Measurements from ENCODE around the gene RAB18.
A peak's percentile ranks its signal among the peaks of the same experiment; 100 is the strongest.

The RAB18 gene

DNA sequence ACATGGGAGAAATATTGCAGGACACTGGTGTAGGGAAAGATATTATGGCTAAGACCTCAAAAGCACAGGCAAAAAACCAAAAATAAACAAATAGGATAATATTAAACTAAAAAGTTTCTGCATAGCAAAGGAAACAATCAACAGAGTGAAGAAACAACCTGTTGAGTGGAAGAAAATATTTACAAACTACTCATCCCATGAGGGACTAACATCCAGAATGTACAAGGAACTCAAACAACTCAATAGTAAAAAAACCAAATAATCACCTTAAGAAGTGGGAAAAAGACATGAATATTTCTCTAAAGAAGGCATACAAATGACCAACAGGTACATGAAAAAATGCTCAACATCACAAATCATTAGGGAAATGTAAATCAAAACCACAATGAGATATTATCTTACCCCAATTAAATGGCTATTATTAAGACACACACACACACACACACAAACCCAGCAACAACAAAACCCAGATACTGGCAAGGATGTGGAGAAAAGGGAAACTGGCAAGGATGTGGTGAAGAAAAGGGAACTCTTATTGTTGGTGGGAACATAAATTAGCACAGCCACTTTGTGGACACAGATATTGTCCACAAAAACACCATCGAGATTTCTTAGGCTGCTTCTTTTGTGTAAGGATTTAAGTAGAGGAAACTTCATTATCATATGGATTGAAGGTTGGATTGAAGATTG lies 9.8 kb upstream of the RAB18 start:
- H3K4me1 Mint-ChIP-seq = no peaks in the 10 kb centered on the region
- peaks cover 20% of the 10 kb centered on the region for H3K27me3 Mint-ChIP-seq (ENCODE audit: low read depth, poor library complexity)
- no peak overlapping the region for H3K27ac Mint-ChIP-seq
- peaks cover 18% of the 10 kb centered on the region for H3K9me3 Mint-ChIP-seq
- no peak overlapping the region for H3K4me3 Mint-ChIP-seq
- TF ChIP-seq, protein P1, sequence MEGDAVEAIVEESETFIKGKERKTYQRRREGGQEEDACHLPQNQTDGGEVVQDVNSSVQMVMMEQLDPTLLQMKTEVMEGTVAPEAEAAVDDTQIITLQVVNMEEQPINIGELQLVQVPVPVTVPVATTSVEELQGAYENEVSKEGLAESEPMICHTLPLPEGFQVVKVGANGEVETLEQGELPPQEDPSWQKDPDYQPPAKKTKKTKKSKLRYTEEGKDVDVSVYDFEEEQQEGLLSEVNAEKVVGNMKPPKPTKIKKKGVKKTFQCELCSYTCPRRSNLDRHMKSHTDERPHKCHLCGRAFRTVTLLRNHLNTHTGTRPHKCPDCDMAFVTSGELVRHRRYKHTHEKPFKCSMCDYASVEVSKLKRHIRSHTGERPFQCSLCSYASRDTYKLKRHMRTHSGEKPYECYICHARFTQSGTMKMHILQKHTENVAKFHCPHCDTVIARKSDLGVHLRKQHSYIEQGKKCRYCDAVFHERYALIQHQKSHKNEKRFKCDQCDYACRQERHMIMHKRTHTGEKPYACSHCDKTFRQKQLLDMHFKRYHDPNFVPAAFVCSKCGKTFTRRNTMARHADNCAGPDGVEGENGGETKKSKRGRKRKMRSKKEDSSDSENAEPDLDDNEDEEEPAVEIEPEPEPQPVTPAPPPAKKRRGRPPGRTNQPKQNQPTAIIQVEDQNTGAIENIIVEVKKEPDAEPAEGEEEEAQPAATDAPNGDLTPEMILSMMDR (IDR thresholded peaks at IDR 0.05) = no peak
- no peak for DNase-seq
- H3K36me3 Mint-ChIP-seq (ENCODE audit: low read depth) = no peaks in the 10 kb centered on the region

DNA sequence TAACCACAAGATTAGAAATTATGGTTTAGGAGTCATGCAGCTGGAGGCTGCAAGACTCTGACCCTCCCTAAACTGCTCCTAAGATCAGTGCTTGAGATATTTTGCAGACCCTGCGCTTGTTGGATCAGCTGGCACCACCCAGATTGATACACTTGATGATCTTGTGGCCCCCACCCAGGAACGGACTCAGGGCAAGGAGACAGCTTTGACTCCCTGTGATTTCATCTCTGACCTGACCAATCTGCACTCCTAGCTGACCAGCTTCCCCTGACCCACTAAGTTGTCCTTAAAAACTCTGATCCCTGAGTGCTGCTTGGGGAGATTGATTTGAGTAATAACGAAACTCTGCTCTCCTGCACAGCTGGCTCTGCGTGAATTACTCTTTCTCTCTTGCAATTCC lies 8.0 kb upstream of the RAB18 start:
- peaks cover 10% of the 10 kb centered on the region for H3K9me3 Mint-ChIP-seq
- TF ChIP-seq, protein P1 (IDR thresholded peaks at IDR 0.05) = no peak
- H3K36me3 Mint-ChIP-seq (ENCODE audit: low read depth) = no peaks in the 10 kb centered on the region
- H3K4me1 Mint-ChIP-seq = no peaks in the 10 kb centered on the region
- no peak overlapping the region for H3K4me3 Mint-ChIP-seq
- no peak overlapping the region for H3K27ac Mint-ChIP-seq
- peaks cover 21% of the 10 kb centered on the region for H3K27me3 Mint-ChIP-seq (ENCODE audit: low read depth, poor library complexity)
- no peak for DNase-seq

DNA sequence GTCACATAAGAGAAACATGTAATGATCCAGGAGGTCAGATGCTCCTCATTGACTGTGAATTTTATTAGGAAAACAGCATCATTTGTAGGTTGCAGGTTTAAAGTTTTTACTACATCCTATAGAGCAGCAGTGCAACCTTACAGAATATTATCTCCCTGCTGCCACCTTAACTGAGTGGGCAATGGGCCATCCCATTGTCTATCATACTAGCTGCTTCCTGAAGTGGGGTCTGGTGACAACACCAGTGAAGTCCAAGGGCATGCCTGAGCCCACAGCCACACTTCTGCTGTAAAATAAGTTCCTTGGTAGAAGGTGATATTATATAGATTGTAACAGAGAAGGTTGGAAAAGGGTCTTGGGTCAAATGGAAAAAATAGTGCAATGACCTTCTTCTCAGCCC lies 4.0 kb upstream of the RAB18 start:
- TF ChIP-seq, protein P1 (IDR thresholded peaks at IDR 0.05) = no peak
- Mint-ChIP-seq H3K36me3 (ENCODE audit: low read depth) (no peaks in the 10 kb centered on the region), H3K27me3 (ENCODE audit: low read depth, poor library complexity) (peaks cover 25% of the 10 kb centered on the region), H3K4me1 (peaks cover 13% of the 10 kb centered on the region), H3K4me3 (no peak overlapping the region), H3K27ac (no peak overlapping the region), H3K9me3 (peaks cover 6% of the 10 kb centered on the region)
- no peak for DNase-seq

DNA sequence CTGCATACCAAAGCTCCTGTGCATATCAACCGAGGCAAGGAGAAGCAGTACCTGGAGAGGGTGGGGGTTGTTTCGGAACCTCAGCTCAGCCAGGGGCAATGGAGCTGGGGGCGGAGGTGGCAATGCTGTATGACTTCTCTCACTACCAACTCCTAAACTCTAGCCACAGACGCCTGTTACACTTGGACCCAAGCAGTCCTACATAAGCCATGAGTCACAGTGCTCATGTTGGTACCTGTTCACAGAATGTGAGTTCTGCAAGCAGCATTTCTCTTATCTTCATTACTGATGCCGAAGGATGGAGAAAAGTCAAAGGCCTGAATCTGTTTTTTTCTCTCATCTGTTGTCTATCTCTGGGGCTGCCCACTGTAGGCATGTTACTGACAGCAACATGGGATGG lies 3.2 kb upstream of the RAB18 start:
- peaks cover 20% of the 10 kb centered on the region for H3K27me3 Mint-ChIP-seq (ENCODE audit: low read depth, poor library complexity)
- no peak overlapping the region for H3K27ac Mint-ChIP-seq
- H3K9me3 Mint-ChIP-seq = peaks cover 6% of the 10 kb centered on the region
- H3K4me1 Mint-ChIP-seq = peaks cover 18% of the 10 kb centered on the region
- no peak for DNase-seq
- H3K4me3 Mint-ChIP-seq = no peak overlapping the region
- H3K36me3 Mint-ChIP-seq (ENCODE audit: low read depth) = no peaks in the 10 kb centered on the region
- TF ChIP-seq, protein P1 (IDR thresholded peaks at IDR 0.05) = no peak

DNA sequence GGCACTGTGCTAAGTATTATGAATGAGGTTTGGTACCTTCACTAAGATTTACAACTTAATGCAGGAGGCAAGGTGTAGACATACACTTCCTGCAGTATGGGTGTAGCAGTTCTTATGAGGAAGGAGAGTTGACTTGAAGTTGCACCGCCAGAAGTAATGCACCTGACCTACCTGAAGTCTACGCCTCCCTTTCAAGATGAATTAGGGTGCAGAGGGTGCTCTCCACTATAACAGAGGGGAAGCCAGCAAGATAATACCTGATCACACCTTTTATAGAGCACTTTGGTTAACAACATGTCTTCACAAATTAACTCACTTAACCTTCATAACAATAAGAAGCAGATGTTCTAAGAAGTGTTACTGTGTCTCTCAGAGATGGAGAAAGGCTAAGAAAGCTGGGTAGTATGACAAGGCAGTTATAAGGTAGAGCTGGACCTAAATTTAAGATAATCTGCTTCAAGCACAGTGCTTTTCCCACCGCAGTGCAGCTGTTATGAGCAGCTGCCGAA lies 552 bp upstream of the RAB18 start:
- Mint-ChIP-seq H3K27ac (peak overlapping the region; percentile 99), H3K27me3 (ENCODE audit: low read depth, poor library complexity) (peaks cover 20% of the 10 kb centered on the region), H3K4me1 (peaks cover 30% of the 10 kb centered on the region), H3K9me3 (peaks cover 3% of the 10 kb centered on the region), H3K36me3 (ENCODE audit: low read depth) (peaks cover 5% of the 10 kb centered on the region), H3K4me3 (peak overlapping the region; percentile 97)
- TF ChIP-seq, protein P1 (IDR thresholded peaks at IDR 0.05) = no peak
- no peak for DNase-seq
